ENCODE measurements around the gene ASTN2. TPM values are rescaled to one million over a fixed set of nuclear protein-coding genes. Genes with fewer than 3 reads are reported as not detected.

The ASTN2 gene
- total and polyA plus RNA-seq, 10 of the 15 experiments (the other 5 are each of a cell fraction or from before 2014, with no cell fraction given): 1.4 to 15.7 (median 7.0) TPM

- TF ChIP-seq MLLT1 (IDR thresholded peaks at IDR 0.05): no peak
- no peak for TF ChIP-seq HCFC1 (IDR thresholded peaks at IDR 0.05; ENCODE audit: low read length)
- no peak for TF ChIP-seq ZSCAN29 (IDR thresholded peaks at IDR 0.05)
- TF ChIP-seq SIN3A (IDR thresholded peaks at IDR 0.05; ENCODE audit: low read depth, low read length): no peak
- no peak for TF ChIP-seq BACH1 (IDR thresholded peaks at IDR 0.05; ENCODE audit: borderline replicate concordance)
- TF ChIP-seq SRF (IDR thresholded peaks at IDR 0.05; ENCODE audit: low read depth in 2 of 2, low read length in 2 of 2): no peak
These were observed 450.6 kb downstream of the ASTN2 start (continued) for GRCh38 chr9:116964258-116964657.

- Histone ChIP-seq H3K4me2 (ENCODE audit: control insufficient read depth, insufficient read depth) (no peak overlapping the region), H4K20me1 (ENCODE audit: control insufficient read depth, insufficient read depth) (no peaks in the 10 kb centered on the region), H3K27ac (ENCODE audit: control insufficient read depth, insufficient read depth) (no peak overlapping the region), H3K4me3 (no peak overlapping the region), H3K79me2 (ENCODE audit: control insufficient read depth, insufficient read depth, low read length) (no peaks in the 10 kb centered on the region), H3K36me3 (ENCODE audit: control insufficient read depth in 2 of 2, insufficient read depth in 2 of 2, low read length in 1 of 2) (no peaks in the 10 kb centered on the region), H2AFZ (ENCODE audit: control insufficient read depth, low read depth, low read length) (no peak overlapping the region), H3K27me3 (replicated peaks in 1 of 2; ENCODE audit: control insufficient read depth in 2 of 2, insufficient read depth in 2 of 2, low read length in 1 of 2) (no peaks in the 10 kb centered on the region), H3K9me3 (replicated peaks; ENCODE audit: control insufficient read depth, insufficient read depth, low read length) (no peaks in the 10 kb centered on the region; the same call in 2 of the 3 replicates), H3K9ac (ENCODE audit: control insufficient read depth, insufficient read depth, low read length) (no peak overlapping the region), H3K4me1 (ENCODE audit: control insufficient read depth, insufficient read depth, low read length) (no peaks in the 10 kb centered on the region)
- DNase-seq (ENCODE audit: low read depth, low spot score) (no peak), ATAC-seq (peak; percentile 71), FAIRE-seq (no peak)
- ChIA-PET RAD21 (ENCODE audit: unreplicated experiment) (no interaction called here), CTCF (no interaction called here), POLR2A (no interaction called here), SMC1A (ENCODE audit: uncharacterized antibody, unreplicated experiment) (no interaction called here)
- TF ChIP-seq MEF2A (IDR thresholded peaks at IDR 0.05; ENCODE audit: insufficient read depth, low read depth, low read length): no peak
- TF ChIP-seq CHD2 (IDR thresholded peaks at IDR 0.05; ENCODE audit: borderline replicate concordance, low read depth, low read length): no peak
- TF ChIP-seq EZH2 (IDR thresholded peaks at IDR 0.05; ENCODE audit: borderline replicate concordance, control insufficient read depth, low read depth, low read length): no peak
- peak; percentile 50; the same call in 1 of the 2 replicates for TF ChIP-seq PKNOX1 (IDR thresholded peaks at IDR 0.05)
- TF ChIP-seq PBX3 (IDR thresholded peaks at IDR 0.05; ENCODE audit: insufficient replicate concordance, low read depth, low read length): peak; percentile 69
- peak; percentile 58; the same call in 1 of the 2 replicates for TF ChIP-seq BMI1 (IDR thresholded peaks at IDR 0.05; ENCODE audit: borderline replicate concordance)
- TF ChIP-seq E4F1 (IDR thresholded peaks at IDR 0.05; ENCODE audit: borderline replicate concordance, partially characterized antibody): peak; percentile 38
- no peak for TF ChIP-seq ASH2L (IDR thresholded peaks at IDR 0.05; ENCODE audit: borderline replicate concordance, low read depth)
- 0 out of 2 replicates have a peak, but pooled peaks have one; percentile 14 for TF ChIP-seq YY1 (IDR thresholded peaks at IDR 0.05; ENCODE audit: low read depth, low read length)
- intact Hi-C loops (cut with micrococcal nuclease; ENCODE audit: unreplicated experiment) (no loop called here), in situ Hi-C loops (cut with MboI) (no loop called here)
- 14% methylated on average over 16 of the region's 16 CpGs for WGBS (ENCODE audit: insufficient coverage, insufficient replicate concordance, low lambda C conversion rate, missing lambda C conversion rate)
- no TSS peak for BruUV-seq (replicated peaks)
These were observed 455.0 kb downstream of the ASTN2 start for GRCh38 chr9:116959809-116960208.
